ENCODE measurements around the gene PHLDA2.
"Not testable (repeated sequence)": the region's sequence is repeated elsewhere in the genome, so short reads cannot be mapped to it uniquely, and the experiment has no call there.

PHLDA2 gene

GRCh38 chr11:2944530-2944929, 15.3 kb upstream of the PHLDA2 start:
- DNase-seq: no peak

- no peak for DNase-seq
These were observed 14.5 kb upstream of the PHLDA2 start for GRCh38 chr11:2943711-2944118.

GRCh38 chr11:2942872-2943710, 13.9 kb upstream of the PHLDA2 start:
- no peak for DNase-seq

- no peak for DNase-seq
These were observed 13.2 kb upstream of the PHLDA2 start for GRCh38 chr11:2942447-2942846.

GRCh38 chr11:2940921-2941821, 12.0 kb upstream of the PHLDA2 start:
- DNase-seq: no peak

GRCh38 chr11:2940147-2940920, 11.1 kb upstream of the PHLDA2 start:
- no peak for DNase-seq

- not testable (repeated sequence) for DNase-seq
These were observed 9.5 kb upstream of the PHLDA2 start for GRCh38 chr11:2938458-2939418.

- not testable (repeated sequence) for DNase-seq
These were observed 8.6 kb upstream of the PHLDA2 start for GRCh38 chr11:2937641-2938457.

- no peak for DNase-seq
These were observed 5.5 kb upstream of the PHLDA2 start for GRCh38 chr11:2934611-2935239.

- no peak for DNase-seq
These were observed 4.9 kb upstream of the PHLDA2 start for GRCh38 chr11:2934021-2934550.

GRCh38 chr11:2933375-2934020, 4.3 kb upstream of the PHLDA2 start:
- no peak for DNase-seq

GRCh38 chr11:2932850-2933251, 3.6 kb upstream of the PHLDA2 start:
- no peak for DNase-seq

- no peak for DNase-seq
These were observed 2.8 kb upstream of the PHLDA2 start for GRCh38 chr11:2931771-2932738.

GRCh38 chr11:2931420-2931746, 2.2 kb upstream of the PHLDA2 start:
- DNase-seq: no peak

GRCh38 chr11:2930704-2931419, 1.6 kb upstream of the PHLDA2 start:
- no peak for DNase-seq

GRCh38 chr11:2929950-2930703, 907 bp upstream of the PHLDA2 start:
- no peak for DNase-seq

- no peak for DNase-seq
These were observed 320 bp upstream of the PHLDA2 start for GRCh38 chr11:2929531-2929949.

Measured in NCI-H1436 treated with DMSO at 0.1 percent for 48 hours (cell line).